H9 (cell line): ENCODE data around the gene EED. TPM values are rescaled to one million over a fixed set of nuclear protein-coding genes. Genes with fewer than 3 reads are reported as not detected.

ENCODE experiments used
- DNase-seq: peaks from one replicate; pipeline ENCODE4 v3.0.0-alpha.2; 2017
- H2AFZ ChIP-seq: one replicate; pipeline ENCODE4 v1.6.1; 2013; ENCODE audit warnings: mild to moderate bottlenecking, low read length, control low read depth, moderate library complexity
- H2AK5ac ChIP-seq: 2 replicates; pipeline ENCODE4 v1.6.1; 2013; ENCODE audit warnings: low read length, control low read depth, mixed read lengths; ENCODE audit not compliant: insufficient read length
- H2BK120ac ChIP-seq: one replicate; pipeline ENCODE4 v1.6.1; 2013; ENCODE audit warnings: low read depth, mild to moderate bottlenecking, low read length, control low read depth, inconsistent platforms; ENCODE audit not compliant: poor library complexity, severe bottlenecking
- H2BK12ac ChIP-seq: 2 replicates; pipeline ENCODE4 v1.6.1; 2013; ENCODE audit warnings: low read length, control low read depth, mixed read lengths, low read depth; ENCODE audit not compliant: insufficient read length
- H2BK15ac ChIP-seq: 2 replicates; pipeline ENCODE4 v1.6.1; 2013; ENCODE audit warnings: low read depth, low read length, control low read depth
- H2BK20ac ChIP-seq: one replicate; pipeline ENCODE4 v1.6.1; 2013; ENCODE audit warnings: low read depth, mild to moderate bottlenecking, low read length, control low read depth, inconsistent platforms; ENCODE audit not compliant: poor library complexity, severe bottlenecking
- H2BK5ac ChIP-seq: 2 replicates; pipeline ENCODE4 v1.6.1; 2013; ENCODE audit warnings: low read length, control low read depth, mixed read lengths; ENCODE audit not compliant: insufficient read length
- H3K14ac ChIP-seq: 2 replicates; pipeline ENCODE4 v1.6.1; 2013; ENCODE audit warnings: low read length, control low read depth; ENCODE audit not compliant: insufficient read depth
- H3K18ac ChIP-seq: 2 replicates; pipeline ENCODE4 v1.6.1; 2013; ENCODE audit warnings: low read depth, mild to moderate bottlenecking, mixed read lengths, low read length, control low read depth; ENCODE audit not compliant: insufficient read length
- H3K23ac ChIP-seq: 2 replicates; pipeline ENCODE4 v1.6.1; 2013; ENCODE audit warnings: low read length, control low read depth, mixed read lengths, low read depth; ENCODE audit not compliant: insufficient read length
- H3K23me2 ChIP-seq: 2 replicates; pipeline ENCODE4 v1.6.1; 2013; ENCODE audit warnings: low read depth, mild to moderate bottlenecking, mixed read lengths, low read length, control low read depth; ENCODE audit not compliant: insufficient read length, poor library complexity, severe bottlenecking
- H3K27ac ChIP-seq: 2 replicates; pipeline ENCODE4 v1.5.1; 2013; ENCODE audit warnings: low read length, control low read depth, mixed read lengths, low read depth; ENCODE audit not compliant: insufficient read length
- H3K27me3 ChIP-seq: 2 replicates; pipeline ENCODE4 v1.6.1; 2013; ENCODE audit warnings: low read length, control low read depth, inconsistent platforms; ENCODE audit not compliant: insufficient read depth
- H3K4ac ChIP-seq: 2 replicates; pipeline ENCODE4 v1.6.1; 2013; ENCODE audit warnings: low read depth, mild to moderate bottlenecking, control low read depth, inconsistent platforms, low read length, moderate library complexity
- H3K4me1 ChIP-seq: 2 replicates; pipeline ENCODE4 v1.6.1; 2013; ENCODE audit warnings: low read length, control low read depth, inconsistent platforms; ENCODE audit not compliant: insufficient read depth
- H3K4me2 ChIP-seq: 2 replicates; pipeline ENCODE4 v1.6.1; 2013; ENCODE audit warnings: low read length, control low read depth, mixed read lengths; ENCODE audit not compliant: insufficient read length, insufficient read depth
- H3K56ac ChIP-seq: 2 replicates; pipeline ENCODE4 v1.6.1; 2013; ENCODE audit warnings: low read depth, mild to moderate bottlenecking, mixed read lengths, low read length, control low read depth; ENCODE audit not compliant: insufficient read length
- H3K79me1 ChIP-seq: 2 replicates; pipeline ENCODE4 v1.6.1; 2013; ENCODE audit warnings: low read depth, mild to moderate bottlenecking, moderate library complexity, low read length, control low read depth, inconsistent platforms; ENCODE audit not compliant: insufficient read depth, poor library complexity, severe bottlenecking
- H3K79me2 ChIP-seq: 2 replicates; pipeline ENCODE4 v1.6.1; 2013; ENCODE audit warnings: low read length, control low read depth, inconsistent platforms; ENCODE audit not compliant: insufficient read depth
- H3K9ac ChIP-seq: 2 replicates; pipeline ENCODE4 v1.6.1; 2013; ENCODE audit warnings: low read length, control low read depth, mixed read lengths; ENCODE audit not compliant: insufficient read length; ENCODE audit errors: extremely low read depth
- H3K9me3 ChIP-seq: one replicate; pipeline ENCODE4 v1.6.1; 2013; ENCODE audit warnings: low read depth, low read length, inconsistent platforms; ENCODE audit not compliant: control insufficient read depth
- H3T11ph ChIP-seq: one replicate; pipeline ENCODE4 v1.6.1; 2013; ENCODE audit warnings: mild to moderate bottlenecking, low read length, control low read depth, inconsistent platforms
- H4K20me1 ChIP-seq: one replicate; pipeline ENCODE4 v1.6.1; 2013; ENCODE audit not compliant: control insufficient read depth, insufficient read length, insufficient read depth
- H4K5ac ChIP-seq: 2 replicates; pipeline ENCODE4 v1.6.1; 2013; ENCODE audit warnings: low read depth, mild to moderate bottlenecking, mixed read lengths, low read length, control low read depth; ENCODE audit not compliant: insufficient read length
- H4K8ac ChIP-seq: replicated peaks from 2 replicates; pipeline ENCODE4 v1.6.1; 2013; ENCODE audit warnings: low read length, control low read depth, mixed read lengths, low read depth; ENCODE audit not compliant: insufficient read length
- H4K91ac ChIP-seq: 2 replicates; pipeline ENCODE4 v1.6.1; 2013; ENCODE audit warnings: low read depth, mild to moderate bottlenecking, moderate library complexity, mixed read lengths, low read length, control low read depth; ENCODE audit not compliant: insufficient read length
- H3K27ac Mint-ChIP-seq, 3 experiments: 2 replicates in 2 of 3; 3 replicates in 1 of 3; pipeline ENCODE4 v1.8.0; 2020 to 2021; ENCODE audit warnings: mixed read lengths in 3 of 3, mild to moderate bottlenecking in 1 of 3, moderate library complexity in 1 of 3
- H3K27me3 Mint-ChIP-seq: 2 replicates; pipeline ENCODE4 v1.8.0; 2021; ENCODE audit warnings: low read depth, mild to moderate bottlenecking, moderate library complexity, mixed read lengths
- H3K36me3 Mint-ChIP-seq, 3 experiments: 2 replicates in 2 of 3; 3 replicates in 1 of 3; pipeline ENCODE4 v1.8.0; 2020 to 2021; ENCODE audit warnings: low read depth in 3 of 3, mixed read lengths in 3 of 3; ENCODE audit not compliant: insufficient read depth in 1 of 3
- H3K4me1 Mint-ChIP-seq, 2 experiments: 2 replicates each; pipeline ENCODE4 v1.8.0; 2020; ENCODE audit warnings: mixed read lengths in 2 of 2
- H3K4me3 Mint-ChIP-seq, 2 experiments: 2 replicates in 1 of 2; 3 replicates in 1 of 2; pipeline ENCODE4 v1.8.0; 2020 to 2021; ENCODE audit warnings: mild to moderate bottlenecking in 2 of 2, mixed read lengths in 2 of 2, moderate library complexity in 1 of 2
- H3K9me3 Mint-ChIP-seq, 2 experiments: 2 replicates in 1 of 2; 3 replicates in 1 of 2; pipeline ENCODE4 v1.8.0; 2020; ENCODE audit warnings: mild to moderate bottlenecking in 2 of 2, mixed read lengths in 2 of 2, moderate library complexity in 1 of 2
- CTCF ChIP-seq: fragments of 200-600 bp; sonication (generic); conservative IDR thresholded peaks from 3 replicates; pipeline ENCODE4 v1.8.0; 2021; ENCODE audit warnings: antibody characterized with exemption, mild to moderate bottlenecking
- WGBS: extraction: QIAGEN DNeasy Blood & Tissue Kit; methylation state at CpG from one replicate; pipeline ENCODE4 v1.1.7; 2013; ENCODE audit warnings: missing lambda C conversion rate, low lambda C conversion rate, mixed read lengths; ENCODE audit not compliant: insufficient read length; ENCODE audit errors: extremely low coverage; 5-methylcytosine and 5-hydroxymethylcytosine counted together
- total RNA-seq: library from RNA; stranded (reverse); gene quantifications from 2 replicates; pipeline ENCODE4 v1.2.1, GENCODE V29; 2021

The EED gene
- total RNA-seq, 1 experiment from 2014 or later: 34.1 TPM

GRCh38 chr11:86237267-86237804 is 7.2 kb upstream of the EED start:
- H3K79me2 ChIP-seq: no peaks in the 10 kb centered on the region
- H2AK5ac ChIP-seq: no peak overlapping the region
- H3K4me1 Mint-ChIP-seq: peaks cover 9 to 12% of the 10 kb centered on the region in 2 experiments
- no peaks in the 10 kb centered on the region for H3K79me1 ChIP-seq
- no peaks in the 10 kb centered on the region for H3K9me3 ChIP-seq
- no peak overlapping the region for H4K8ac ChIP-seq
- H3K23ac ChIP-seq: no peak overlapping the region
- no peak overlapping the region for H2BK12ac ChIP-seq
- H3K4me2 ChIP-seq: no peak overlapping the region
- no peaks in the 10 kb centered on the region for H3K9me3 Mint-ChIP-seq
- no peak overlapping the region for H3K27ac ChIP-seq
- H2BK15ac ChIP-seq: no peak overlapping the region
- H3K27me3 Mint-ChIP-seq: no peaks in the 10 kb centered on the region
- no peak overlapping the region for H3K9ac ChIP-seq
- no peak overlapping the region for H4K5ac ChIP-seq
- no peak overlapping the region for H3K14ac ChIP-seq
- no peaks in the 10 kb centered on the region for H3K27me3 ChIP-seq
- H3K36me3 Mint-ChIP-seq: no peaks in the 10 kb centered on the region
- H3K18ac ChIP-seq: no peak overlapping the region
- H3K4me1 ChIP-seq: no peaks in the 10 kb centered on the region
- no peak overlapping the region for H2BK120ac ChIP-seq
- no peak overlapping the region for H3K27ac Mint-ChIP-seq
- H3K23me2 ChIP-seq: no peaks in the 10 kb centered on the region
- no peaks in the 10 kb centered on the region for H4K20me1 ChIP-seq
- no peak overlapping the region for H3K56ac ChIP-seq
- no peak for DNase-seq
- H3T11ph ChIP-seq: no peak overlapping the region
- no CpG with 5 or more reads among the region's 9 CpGs for WGBS
- H2AFZ ChIP-seq: no peak overlapping the region
- no peak for TF ChIP-seq CTCF
- H3K4ac ChIP-seq: no peak overlapping the region
- no peak overlapping the region for H3K4me3 Mint-ChIP-seq
- no peak overlapping the region for H2BK20ac ChIP-seq
- no peak overlapping the region for H2BK5ac ChIP-seq
- H4K91ac ChIP-seq: no peak overlapping the region
